Measurements from ENCODE around the gene LBH. TPM values are rescaled to one million over a fixed set of nuclear protein-coding genes. Genes with fewer than 3 reads are reported as not detected.

The LBH gene
- total RNA-seq, 6 experiments from 2014 or later, result 24.4 to 99.2 (median 92.8) TPM

DNA sequence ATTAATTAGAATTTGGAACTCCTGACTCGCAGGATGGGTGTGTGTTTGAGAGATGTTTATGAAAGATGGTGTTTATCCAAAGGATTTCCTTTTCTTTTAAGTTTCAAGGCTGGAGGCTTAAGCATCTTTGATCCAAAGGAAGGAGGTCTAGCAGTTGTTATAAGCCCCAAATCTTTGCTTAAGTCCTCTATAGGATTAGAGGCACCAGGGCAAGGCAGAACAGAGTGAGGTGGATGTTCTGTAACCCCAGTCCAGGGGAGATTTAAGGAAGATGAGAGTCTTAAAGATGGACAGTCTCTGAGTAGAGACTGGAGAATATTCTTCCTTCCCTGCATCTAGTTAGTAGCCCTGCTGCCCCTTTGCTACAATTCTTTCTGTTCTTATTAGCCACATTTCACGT, 17.5 kb downstream of the LBH start:
- Mint-ChIP-seq H3K36me3 (ENCODE audit: low read depth) (peaks cover 10% of the 10 kb centered on the region; the same call in 1 of the 2 replicates), H3K27ac (no peak overlapping the region; the same call in 1 of the 2 replicates), H3K4me3 (no peak overlapping the region), H3K9me3 (no peaks in the 10 kb centered on the region), H3K27me3 (ENCODE audit: insufficient read depth) (no peaks in the 10 kb centered on the region), H3K4me1 (ENCODE audit: low read depth) (peaks cover 35% of the 10 kb centered on the region)
- TF ChIP-seq, protein P1, sequence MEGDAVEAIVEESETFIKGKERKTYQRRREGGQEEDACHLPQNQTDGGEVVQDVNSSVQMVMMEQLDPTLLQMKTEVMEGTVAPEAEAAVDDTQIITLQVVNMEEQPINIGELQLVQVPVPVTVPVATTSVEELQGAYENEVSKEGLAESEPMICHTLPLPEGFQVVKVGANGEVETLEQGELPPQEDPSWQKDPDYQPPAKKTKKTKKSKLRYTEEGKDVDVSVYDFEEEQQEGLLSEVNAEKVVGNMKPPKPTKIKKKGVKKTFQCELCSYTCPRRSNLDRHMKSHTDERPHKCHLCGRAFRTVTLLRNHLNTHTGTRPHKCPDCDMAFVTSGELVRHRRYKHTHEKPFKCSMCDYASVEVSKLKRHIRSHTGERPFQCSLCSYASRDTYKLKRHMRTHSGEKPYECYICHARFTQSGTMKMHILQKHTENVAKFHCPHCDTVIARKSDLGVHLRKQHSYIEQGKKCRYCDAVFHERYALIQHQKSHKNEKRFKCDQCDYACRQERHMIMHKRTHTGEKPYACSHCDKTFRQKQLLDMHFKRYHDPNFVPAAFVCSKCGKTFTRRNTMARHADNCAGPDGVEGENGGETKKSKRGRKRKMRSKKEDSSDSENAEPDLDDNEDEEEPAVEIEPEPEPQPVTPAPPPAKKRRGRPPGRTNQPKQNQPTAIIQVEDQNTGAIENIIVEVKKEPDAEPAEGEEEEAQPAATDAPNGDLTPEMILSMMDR (IDR thresholded peaks at IDR 0.05), result no peak
- DNase-seq, result no peak

DNA sequence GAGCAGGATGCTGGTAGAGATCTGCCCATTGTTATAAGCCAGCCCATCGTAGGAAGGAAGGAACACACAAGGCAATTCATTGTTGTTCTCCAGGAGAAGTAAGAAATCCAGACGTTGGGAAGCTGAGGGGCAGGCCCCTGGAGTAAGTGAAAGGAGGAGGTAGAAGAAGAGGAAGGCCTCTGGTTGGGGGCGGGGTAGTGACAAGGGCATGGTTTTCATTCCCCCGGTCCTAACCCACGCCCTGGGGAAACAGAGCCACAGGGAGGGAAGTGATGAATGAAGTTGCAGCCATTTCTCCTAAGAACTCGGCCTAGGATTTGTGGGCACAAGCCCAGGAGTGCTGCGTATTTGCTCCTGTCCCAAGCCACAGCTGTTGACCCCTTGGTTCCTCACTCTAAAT, 18.0 kb downstream of the LBH start:
- H3K36me3 Mint-ChIP-seq (ENCODE audit: low read depth), result peaks cover 10% of the 10 kb centered on the region; the same call in 1 of the 2 replicates
- DNase-seq, result no peak
- H3K27me3 Mint-ChIP-seq (ENCODE audit: insufficient read depth), result no peaks in the 10 kb centered on the region
- no peak overlapping the region; the same call in 1 of the 2 replicates for H3K27ac Mint-ChIP-seq
- peaks cover 40% of the 10 kb centered on the region for H3K4me1 Mint-ChIP-seq (ENCODE audit: low read depth)
- H3K4me3 Mint-ChIP-seq, result no peak overlapping the region
- no peaks in the 10 kb centered on the region for H3K9me3 Mint-ChIP-seq
- TF ChIP-seq, protein P1 (IDR thresholded peaks at IDR 0.05), result no peak

DNA sequence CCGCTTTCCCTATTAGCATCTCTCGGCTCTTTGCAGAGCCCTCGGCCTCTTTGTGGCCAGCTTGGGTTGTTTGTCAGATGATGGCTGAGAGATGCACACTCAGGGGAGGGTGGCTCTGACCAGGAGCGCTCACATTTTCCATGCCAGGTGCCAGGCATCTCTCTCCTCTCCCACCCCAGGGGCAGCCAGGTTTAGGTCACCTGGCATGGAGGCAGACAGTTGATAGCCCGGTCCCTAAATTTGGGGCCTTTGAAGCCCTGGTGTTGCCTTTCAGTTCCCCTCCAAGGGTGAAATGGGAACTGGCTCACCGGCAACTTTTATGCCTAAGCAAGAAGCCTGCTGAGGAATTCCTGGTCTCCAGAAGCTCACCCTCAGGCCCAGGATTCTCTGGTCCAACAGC, 19.1 kb downstream of the LBH start:
- no peak overlapping the region for H3K4me3 Mint-ChIP-seq
- no peak for DNase-seq
- H3K27me3 Mint-ChIP-seq (ENCODE audit: insufficient read depth), result no peaks in the 10 kb centered on the region
- no peak overlapping the region for H3K27ac Mint-ChIP-seq
- H3K36me3 Mint-ChIP-seq (ENCODE audit: low read depth), result peaks cover 13% of the 10 kb centered on the region; the same call in 1 of the 2 replicates
- no peaks in the 10 kb centered on the region for H3K9me3 Mint-ChIP-seq
- H3K4me1 Mint-ChIP-seq (ENCODE audit: low read depth), result peaks cover 40% of the 10 kb centered on the region
- TF ChIP-seq, protein P1 (IDR thresholded peaks at IDR 0.05), result no peak

DNA sequence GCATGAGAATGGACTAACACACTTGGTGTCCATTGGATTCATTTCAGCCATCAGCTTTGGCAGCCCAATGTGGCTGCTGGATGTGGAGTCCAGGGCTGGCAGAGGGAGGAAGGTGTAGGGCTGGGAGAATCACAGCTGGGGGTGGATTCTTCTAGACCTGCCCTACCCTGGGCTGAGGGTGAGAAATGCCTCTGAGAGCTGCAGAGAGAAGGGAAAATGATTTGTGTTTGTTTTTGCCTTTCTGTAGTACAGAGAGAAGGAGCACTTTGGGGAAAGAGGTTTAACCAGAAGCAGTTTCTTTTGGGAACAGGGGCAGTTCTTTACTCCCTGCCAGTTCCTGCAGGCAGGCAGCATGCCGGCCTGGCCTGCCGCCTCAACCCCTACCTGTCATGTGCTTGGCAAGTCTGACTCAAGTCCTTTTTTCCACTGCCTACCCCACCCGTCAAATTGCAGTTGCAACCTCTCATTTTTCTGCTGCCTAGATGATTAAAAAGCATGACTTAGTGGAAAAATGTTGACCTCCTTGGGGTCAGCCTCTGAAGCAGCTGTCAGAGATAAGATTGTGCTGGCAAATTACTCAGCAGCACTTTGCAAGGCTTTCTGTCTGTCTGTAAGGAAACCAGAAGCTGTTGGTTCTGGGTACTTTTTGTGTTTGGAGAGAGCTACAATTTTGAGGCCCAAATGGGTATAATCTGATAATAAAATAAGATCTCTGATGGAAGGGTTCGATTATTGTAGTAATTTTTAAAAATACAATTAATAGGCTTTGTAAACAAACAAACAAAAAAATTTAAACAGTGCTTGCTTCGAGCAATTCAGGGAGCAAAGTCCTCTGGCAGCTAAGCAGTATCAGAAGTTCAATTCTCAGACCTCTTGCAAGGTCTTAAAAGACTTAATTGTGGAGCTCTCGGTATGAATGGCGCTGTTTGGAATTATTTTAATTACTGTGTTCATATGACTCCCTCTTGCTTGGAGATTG, 21.7 kb downstream of the LBH start:
- Mint-ChIP-seq H3K4me1 (ENCODE audit: low read depth) (peaks cover 39% of the 10 kb centered on the region), H3K36me3 (ENCODE audit: low read depth) (peaks cover 13% of the 10 kb centered on the region; the same call in 1 of the 2 replicates), H3K27ac (peak overlapping the region; percentile 88), H3K4me3 (peak overlapping the region; percentile 64), H3K27me3 (ENCODE audit: insufficient read depth) (peaks cover 2% of the 10 kb centered on the region; the same call in 1 of the 2 replicates), H3K9me3 (no peaks in the 10 kb centered on the region)
- TF ChIP-seq, protein P1 (IDR thresholded peaks at IDR 0.05), result no peak
- peak; percentile 73 for DNase-seq

DNA sequence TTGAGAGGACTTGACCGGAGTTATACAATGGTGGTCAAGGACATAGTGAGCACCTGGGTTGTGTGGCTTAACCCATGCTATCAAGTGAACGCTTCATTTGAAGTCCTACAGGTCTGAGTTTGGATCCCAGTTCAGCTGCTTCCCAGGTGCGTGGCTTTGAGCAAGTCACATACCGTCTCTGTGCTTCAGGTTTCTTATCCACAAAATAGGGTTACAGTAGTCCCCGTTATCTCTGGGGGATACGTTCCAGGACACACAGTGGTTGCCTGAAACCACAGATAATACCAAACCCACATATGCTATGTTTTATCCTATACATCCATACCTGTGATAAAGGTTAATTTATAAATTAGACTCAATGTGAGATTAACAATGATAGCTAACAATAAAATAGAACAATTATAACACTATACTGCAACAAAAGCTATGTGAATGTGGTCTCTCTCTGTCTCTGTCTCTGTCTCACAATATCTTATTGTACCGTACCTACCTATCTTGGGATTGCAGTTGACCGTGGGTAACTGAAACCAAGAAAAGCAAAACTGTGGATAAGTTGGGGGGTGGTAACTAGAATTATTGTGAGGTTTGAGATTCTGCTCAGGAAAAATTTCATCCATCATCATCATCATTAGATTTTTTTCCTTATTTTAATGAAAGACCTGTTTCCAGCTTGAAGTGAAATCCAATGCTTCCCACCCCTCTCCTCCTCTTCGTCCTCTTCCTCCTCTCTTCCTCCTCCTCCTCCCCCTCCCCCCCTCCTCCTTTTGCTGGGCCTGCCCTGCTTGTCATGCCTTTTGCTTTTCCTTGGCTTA, 22.7 kb downstream of the LBH start:
- DNase-seq, result no peak
- no peaks in the 10 kb centered on the region; the same call in 1 of the 2 replicates for H3K9me3 Mint-ChIP-seq
- peak overlapping the region; percentile 88 for H3K27ac Mint-ChIP-seq
- H3K36me3 Mint-ChIP-seq (ENCODE audit: low read depth), result peaks cover 17% of the 10 kb centered on the region; the same call in 1 of the 2 replicates
- H3K4me3 Mint-ChIP-seq, result no peak overlapping the region
- TF ChIP-seq, protein P1 (IDR thresholded peaks at IDR 0.05), result no peak
- peaks cover 29% of the 10 kb centered on the region for H3K4me1 Mint-ChIP-seq (ENCODE audit: low read depth)
- H3K27me3 Mint-ChIP-seq (ENCODE audit: insufficient read depth), result peaks cover 2% of the 10 kb centered on the region; the same call in 1 of the 2 replicates
